Heart right ventricle (tissue), 16 donors: Measurements from ENCODE around the gene MYLK3. TPM values are rescaled to one million over a fixed set of nuclear protein-coding genes. Genes with fewer than 3 reads are reported as not detected.

ENCODE experiments used
- ATAC-seq, 8 donors: fragments of 200-7000 bp; cut with Tn5 transposase; one replicate each; pipeline ENCODE4 v1.9.1; 2020; ENCODE audit warnings: mild to moderate bottlenecking in 8 of 8, moderate library complexity in 8 of 8, moderate number of reproducible peaks in 1 of 8
- DNase-seq, 2 donors: peaks; one replicate each; pipeline ENCODE4 v3.0.0-alpha.2; 2020
- H3K27ac ChIP-seq, 10 donors: fragments of 200-600 bp; sonication (generic) in 2 of 10; one replicate each; pipeline versions ENCODE4 v1.5.0 to v1.8.0; 2020 to 2022; ENCODE audit warnings: mild to moderate bottlenecking in 3 of 10
- H3K27me3 ChIP-seq, 7 donors: fragments of 200-600 bp; one replicate each; pipeline ENCODE4 v1.8.0; 2021 to 2022; ENCODE audit warnings: mild to moderate bottlenecking in 2 of 7
- H3K36me3 ChIP-seq, 9 donors: fragments of 200-600 bp; sonication (generic) in 1 of 9; one replicate each; pipeline versions ENCODE4 v1.5.0 to v1.8.0; 2020 to 2022; ENCODE audit warnings: mild to moderate bottlenecking in 2 of 9
- H3K4me1 ChIP-seq, 9 donors: fragments of 200-600 bp; sonication (generic) in 1 of 9; one replicate each; pipeline versions ENCODE4 v1.5.0 to v1.8.0; 2020 to 2022; ENCODE audit warnings: mild to moderate bottlenecking in 4 of 9
- H3K4me3 ChIP-seq, 10 donors: fragments of 200-600 bp; sonication (generic) in 2 of 10; one replicate each; pipeline versions ENCODE4 v1.5.0 to v1.8.0; 2020 to 2022; ENCODE audit warnings: mild to moderate bottlenecking in 7 of 10, moderate library complexity in 2 of 10
- H3K9me3 ChIP-seq, 11 donors: fragments of 200-600 bp in 10 of 11; sonication (generic) in 2 of 11; one replicate each; pipeline versions ENCODE4 v1.5.0 to v1.8.0; 2013 to 2022; ENCODE audit warnings: mild to moderate bottlenecking in 2 of 11, control low read depth in 1 of 11, moderate library complexity in 1 of 11
- WGBS, 2 donors: extraction: QIAGEN DNeasy Blood & Tissue Kit; methylation state at CpG; one replicate each; pipeline ENCODE4 v1.1.7; 2013; ENCODE audit warnings: inconsistent platforms in 1 of 2; 5-methylcytosine and 5-hydroxymethylcytosine counted together
- intact Hi-C, 10 donors: fragments of 100-400 bp; cut with DNase I; formaldehyde crosslinking; loops; one replicate each; pipeline versions ENCODE4 v1.11.1 to v1.14.2; 2022
- polyA plus RNA-seq, 2 donors: library from polyadenylated mRNA; stranded (reverse); fragments of 200-250 nt; gene quantifications; one replicate each; pipeline ENCODE4 v1.2.3, GENCODE V29; 2013
- total RNA-seq, 10 donors: library from RNA; stranded (reverse); fragmentation: NEBNext Ultra II Directional in 3 of 10; extraction: Animal tissue kit (Norgen Biotek cat#: 25700) in 3 of 10; gene quantifications; one replicate each; pipeline versions ENCODE4 v1.2.1 to v1.2.4, GENCODE V29; 2021 to 2023
- TF ChIP-seq, protein P1 (sequence below), 9 donors: fragments of 200-600 bp; sonication (generic) in 2 of 9; IDR thresholded peaks; one replicate each; pipeline versions ENCODE4 v1.5.0 to v1.8.0; 2021 to 2022; ENCODE audit warnings: antibody characterized with exemption in 9 of 9, mild to moderate bottlenecking in 5 of 9, moderate library complexity in 1 of 9
- donor health status: Arrhythmogenic right ventricular cardiomyopathy.
- donor health status: ischemic (EF 13 %, LVEDD 7.1; RV severe dilation, severe dysfunction).
- donor health status: healthy with polysubstance abuse.
- donor health status: DM: no; HTN: yes; CAD: no.
- donor health status: DM: no; HTN: no; CAD: no.
- donor health status: ischemic (EF 25% LVEDD 6.9; RV normal size, moderate dysfunction).
- donor health status: ischemic (EF 25% LVEDD 5.7; RV mildly dilated, moderate dysfunction).
- donor health status: healthy.
- donor health status: DM: yes; HTN: yes; CAD: no.
- donor health status: Ischemic cardiomyopathy.
- donor health status: ischemic (EF 35%, LVEDD 5.7; RV mildly dilated, moderate dysfunction).
- donor health status: nonischemic (EF 11% LVEDD 7.7; RV severe dilation, severe dysfunction).
- donor health status: DM: yes; HTN: yes; CAD: no.
- donor health status: PGD.
- donor health status: ischemic (EF 29% LVEDD 5.4; RV normal size, mild dysfunction).
- donor health status: nonischemic (EF 23%, LVEDD 6.1; RV moderate dilation, normal function).

The MYLK3 gene
- total and polyA plus RNA-seq, 12 donors, result 63.5 to 458 (median 256) TPM

DNA sequence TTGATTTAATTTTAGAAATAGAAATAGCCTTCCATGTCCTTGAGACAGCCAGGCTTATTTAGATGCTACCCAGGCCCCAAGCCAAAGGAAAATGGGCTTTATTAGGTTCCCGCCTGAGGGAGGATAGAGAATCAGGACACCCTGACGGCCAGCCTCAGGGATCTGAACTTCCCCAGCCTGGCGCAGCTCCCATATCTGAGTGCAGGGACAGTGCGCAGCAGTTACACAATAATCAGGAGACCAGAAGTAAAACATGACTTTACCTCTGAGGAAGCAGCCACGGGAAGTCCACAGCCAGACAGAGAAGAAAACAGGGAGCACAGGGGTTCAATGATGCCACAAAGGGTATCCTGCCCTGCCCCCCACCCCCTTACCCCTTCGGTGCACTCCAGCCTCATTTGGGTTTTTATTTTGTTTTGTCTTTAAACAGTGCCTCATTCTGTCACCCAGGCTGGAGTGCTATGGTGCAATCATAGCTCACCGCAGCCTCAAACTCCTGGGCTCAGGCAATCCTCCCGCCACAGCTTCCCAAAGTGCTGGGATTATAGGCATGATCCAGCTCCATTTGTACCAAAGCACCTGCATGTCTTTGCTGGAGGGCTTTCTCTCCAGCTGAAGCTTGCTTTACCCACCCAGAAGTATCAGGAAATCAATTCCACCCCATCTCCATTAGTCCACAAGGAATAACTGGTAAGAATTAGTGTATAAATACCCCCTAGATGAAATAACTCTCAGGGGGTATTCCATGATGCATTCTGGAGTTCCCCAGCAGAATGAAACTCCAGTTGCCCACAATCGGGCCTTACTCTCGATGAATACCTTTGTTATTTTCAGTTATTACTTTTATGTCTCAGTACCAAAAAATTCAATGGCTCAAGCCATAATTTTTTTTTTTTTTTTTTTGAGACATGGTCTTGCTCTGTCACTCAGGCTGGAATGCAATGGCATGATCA, 36.8 kb downstream of the MYLK3 start:
- TF ChIP-seq, protein P1, sequence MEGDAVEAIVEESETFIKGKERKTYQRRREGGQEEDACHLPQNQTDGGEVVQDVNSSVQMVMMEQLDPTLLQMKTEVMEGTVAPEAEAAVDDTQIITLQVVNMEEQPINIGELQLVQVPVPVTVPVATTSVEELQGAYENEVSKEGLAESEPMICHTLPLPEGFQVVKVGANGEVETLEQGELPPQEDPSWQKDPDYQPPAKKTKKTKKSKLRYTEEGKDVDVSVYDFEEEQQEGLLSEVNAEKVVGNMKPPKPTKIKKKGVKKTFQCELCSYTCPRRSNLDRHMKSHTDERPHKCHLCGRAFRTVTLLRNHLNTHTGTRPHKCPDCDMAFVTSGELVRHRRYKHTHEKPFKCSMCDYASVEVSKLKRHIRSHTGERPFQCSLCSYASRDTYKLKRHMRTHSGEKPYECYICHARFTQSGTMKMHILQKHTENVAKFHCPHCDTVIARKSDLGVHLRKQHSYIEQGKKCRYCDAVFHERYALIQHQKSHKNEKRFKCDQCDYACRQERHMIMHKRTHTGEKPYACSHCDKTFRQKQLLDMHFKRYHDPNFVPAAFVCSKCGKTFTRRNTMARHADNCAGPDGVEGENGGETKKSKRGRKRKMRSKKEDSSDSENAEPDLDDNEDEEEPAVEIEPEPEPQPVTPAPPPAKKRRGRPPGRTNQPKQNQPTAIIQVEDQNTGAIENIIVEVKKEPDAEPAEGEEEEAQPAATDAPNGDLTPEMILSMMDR (IDR thresholded peaks at IDR 0.05), result no peak
- DNase-seq (peak; percentile 66 to 69), ATAC-seq (peak; percentile 57 to 85 (median 78))
- H3K27me3 ChIP-seq, result no peaks in the 10 kb centered on the region
- peak overlapping the region; percentile 12 to 80 (median 70) for H3K27ac ChIP-seq
- H3K4me3 ChIP-seq, result no peak overlapping the region
- peaks cover 13 to 62% (median 50%) of the 10 kb centered on the region in 9 donors for H3K4me1 ChIP-seq
- no peaks in the 10 kb centered on the region for H3K9me3 ChIP-seq
- intact Hi-C loops, result loop anchor here in 1 of 10 donors (5.0 kb wide), 1 partner anchor 36 kb away; the partner anchor contains the start of gene MYLK3
- H3K36me3 ChIP-seq, result peaks cover 0 to 38% (median 0%) of the 10 kb centered on the region in 9 donors
- WGBS, 2 donors, result 54 to 57% methylated on average over 10 of the region's 10 CpGs

DNA sequence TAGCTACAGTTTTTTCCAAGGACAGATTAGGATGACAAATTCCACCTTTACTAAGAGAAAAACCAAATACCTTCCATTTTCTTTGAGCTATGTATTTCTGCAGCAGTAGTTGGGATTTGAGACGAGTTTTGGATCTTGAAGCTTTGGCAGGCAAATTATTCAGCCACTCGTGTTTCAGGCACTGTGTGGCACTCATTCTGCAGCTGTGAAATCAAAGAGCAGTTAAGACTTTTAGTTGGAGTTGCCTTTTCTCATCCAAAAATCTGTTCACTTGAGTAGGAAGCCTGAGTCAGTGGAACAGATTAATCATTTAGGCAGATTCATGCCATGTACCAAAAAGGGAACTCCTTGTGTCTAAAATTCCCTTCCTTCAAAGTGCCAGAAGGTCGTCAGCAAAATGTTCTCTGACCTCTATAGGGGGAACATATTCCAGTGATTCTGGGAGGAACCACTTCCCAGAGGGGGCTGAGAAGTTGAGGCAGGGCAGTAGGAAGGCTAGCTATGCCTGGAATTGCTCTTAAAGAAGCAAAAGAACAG, 38.6 kb downstream of the MYLK3 start:
- intact Hi-C loops, result loop anchor here in 1 of 10 donors (5.0 kb wide), 1 partner anchor 38 kb away; the partner anchor contains the start of gene MYLK3
- H3K27ac ChIP-seq, result peak overlapping the region in 9 of 10 donors; percentile 0 to 80 (median 40)
- H3K36me3 ChIP-seq, result peaks cover 0 to 56% (median 0%) of the 10 kb centered on the region in 9 donors
- H3K4me1 ChIP-seq, result peaks cover 8 to 50% (median 42%) of the 10 kb centered on the region in 9 donors
- DNase-seq (no peak), ATAC-seq (no peak)
- TF ChIP-seq, protein P1 (IDR thresholded peaks at IDR 0.05), result no peak
- 33 to 37% methylated on average over 3 of the region's 3 CpGs for whole genome bisulfite sequencing, 2 donors
- no peaks in the 10 kb centered on the region for H3K27me3 ChIP-seq
- H3K4me3 ChIP-seq, result no peak overlapping the region
- no peaks in the 10 kb centered on the region for H3K9me3 ChIP-seq

DNA sequence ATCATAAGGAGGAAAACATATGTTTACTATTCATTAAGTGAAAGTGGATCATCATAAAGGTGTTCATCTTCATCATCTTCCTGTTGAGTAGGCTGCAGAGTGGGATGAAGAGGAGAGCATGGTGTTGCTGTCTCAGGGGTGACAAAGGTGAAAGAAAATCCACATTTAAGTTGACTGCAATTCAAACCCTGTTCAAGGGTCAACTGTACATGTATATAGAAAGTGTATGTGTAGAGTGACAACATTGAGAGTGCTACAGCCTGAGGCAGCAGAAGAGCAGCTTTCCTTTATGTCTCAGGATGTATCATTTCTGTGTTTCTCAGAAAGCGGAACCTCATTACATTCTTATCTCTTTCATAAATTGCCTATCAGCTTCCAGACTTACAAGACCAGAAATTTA, 41.5 kb downstream of the MYLK3 start:
- no peak overlapping the region for H3K27ac ChIP-seq
- no peaks in the 10 kb centered on the region for H3K9me3 ChIP-seq
- DNase-seq (no peak), ATAC-seq (no peak)
- peaks cover 0 to 77% (median under 1%) of the 10 kb centered on the region in 9 donors for H3K36me3 ChIP-seq
- no peak overlapping the region for H3K4me3 ChIP-seq
- intact Hi-C loops, result no loop called here
- 0% methylated on average over 1 of the region's 1 CpG for WGBS, 2 donors
- TF ChIP-seq, protein P1 (IDR thresholded peaks at IDR 0.05), result no peak
- peaks cover 0 to 25% (median 17%) of the 10 kb centered on the region in 9 donors for H3K4me1 ChIP-seq
- H3K27me3 ChIP-seq, result no peaks in the 10 kb centered on the region

DNA sequence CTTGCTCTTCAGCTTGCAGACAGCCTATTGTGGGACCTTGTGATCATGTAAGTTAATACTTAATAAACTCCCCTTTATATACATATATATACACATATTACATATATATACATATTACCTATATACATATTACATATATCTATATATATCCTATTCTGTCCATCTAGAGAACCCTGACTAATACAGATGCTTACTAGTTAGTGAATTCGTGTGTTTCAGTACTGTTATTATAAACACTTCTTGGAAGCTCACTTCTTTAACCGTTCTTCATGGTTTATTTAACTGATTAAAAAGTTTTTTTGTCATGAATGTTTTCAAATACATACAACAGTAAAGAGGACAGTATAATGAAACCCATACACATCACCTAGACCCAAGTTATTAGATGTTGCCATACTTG, 46.1 kb downstream of the MYLK3 start:
- peaks cover 0 to 57% (median 5%) of the 10 kb centered on the region in 9 donors for H3K36me3 ChIP-seq
- no peak overlapping the region for H3K4me3 ChIP-seq
- intact Hi-C loops, result no loop called here
- H3K4me1 ChIP-seq, result peaks cover 0 to 4% (median 0%) of the 10 kb centered on the region in 9 donors
- H3K27me3 ChIP-seq, result no peaks in the 10 kb centered on the region
- 89 to 92% methylated on average over 2 of the region's 2 CpGs for WGBS, 2 donors
- DNase-seq (no peak), ATAC-seq (no peak)
- no peaks in the 10 kb centered on the region for H3K9me3 ChIP-seq
- no peak overlapping the region for H3K27ac ChIP-seq
- TF ChIP-seq, protein P1 (IDR thresholded peaks at IDR 0.05), result no peak
